Progenitor cell of endocrine pancreas (in vitro differentiated cells): ENCODE measurements around the gene RALGDS. TPM values are rescaled to one million over a fixed set of nuclear protein-coding genes. Genes with fewer than 3 reads are reported as not detected.
"Not testable (repeated sequence)": the region's sequence is repeated elsewhere in the genome, so short reads cannot be mapped to it uniquely, and the experiment has no call there.

ENCODE experiments used
- DNase-seq: peaks from one replicate; pipeline ENCODE4 v3.0.0; 2021; ENCODE audit warnings: low spot score; ENCODE audit not compliant: unreplicated experiment
- H3K27ac Mint-ChIP-seq: 2 replicates; pipeline ENCODE4 v1.8.0; 2021; ENCODE audit warnings: mild to moderate bottlenecking, moderate library complexity, mixed read lengths
- H3K27me3 Mint-ChIP-seq: 2 replicates; pipeline ENCODE4 v1.8.0; 2021; ENCODE audit warnings: mixed read lengths
- H3K36me3 Mint-ChIP-seq: 2 replicates; pipeline ENCODE4 v1.8.0; 2022; ENCODE audit warnings: mixed read lengths; ENCODE audit not compliant: insufficient read depth
- H3K4me1 Mint-ChIP-seq: 2 replicates; pipeline ENCODE4 v1.8.0; 2021; ENCODE audit warnings: low read depth, mixed read lengths
- H3K4me3 Mint-ChIP-seq: 2 replicates; pipeline ENCODE4 v1.8.0; 2021; ENCODE audit warnings: low read depth, mild to moderate bottlenecking, moderate library complexity, mixed read lengths
- H3K9me3 Mint-ChIP-seq: 2 replicates; pipeline ENCODE4 v1.8.0; 2021; ENCODE audit warnings: low read depth, mixed read lengths
- CTCF ChIP-seq: fragments of 200-600 bp; sonication (generic); IDR thresholded peaks from one replicate; pipeline ENCODE4 v1.5.0; 2021; ENCODE audit warnings: antibody characterized with exemption, mild to moderate bottlenecking; ENCODE audit not compliant: unreplicated experiment
- total RNA-seq: library from RNA; stranded (reverse); gene quantifications from 2 replicates; pipeline ENCODE4 v1.2.1, GENCODE V29; 2021

RALGDS gene
- total RNA-seq, 1 donor from 2014 or later, result 84.6 TPM

GRCh38 chr9:133087429-133088145 lies 33.5 kb downstream of the RALGDS start:
- no peaks in the 10 kb centered on the region for H3K36me3 Mint-ChIP-seq
- H3K4me1 Mint-ChIP-seq, result no peaks in the 10 kb centered on the region
- no peaks in the 10 kb centered on the region for H3K27me3 Mint-ChIP-seq
- H3K9me3 Mint-ChIP-seq, result no peaks in the 10 kb centered on the region
- no peak overlapping the region for H3K27ac Mint-ChIP-seq
- no peak for DNase-seq
- no peak for TF ChIP-seq CTCF
- no peak overlapping the region for H3K4me3 Mint-ChIP-seq

- Mint-ChIP-seq H3K4me3 (no peak overlapping the region), H3K9me3 (no peaks in the 10 kb centered on the region), H3K36me3 (no peaks in the 10 kb centered on the region), H3K27me3 (no peaks in the 10 kb centered on the region), H3K4me1 (no peaks in the 10 kb centered on the region), H3K27ac (no peak overlapping the region)
- TF ChIP-seq CTCF, result no peak
- DNase-seq, result no peak
Measured at GRCh38 chr9:133086894-133087293, 34.1 kb downstream of the RALGDS start.

GRCh38 chr9:133086212-133086860 lies 34.7 kb downstream of the RALGDS start:
- not testable (repeated sequence) for H3K4me1 Mint-ChIP-seq, DNase-seq, H3K4me3 Mint-ChIP-seq, H3K36me3 Mint-ChIP-seq, H3K27ac Mint-ChIP-seq, H3K27me3 Mint-ChIP-seq, H3K9me3 Mint-ChIP-seq

- not testable (repeated sequence) for DNase-seq, H3K4me3 Mint-ChIP-seq, H3K4me1 Mint-ChIP-seq, H3K27ac Mint-ChIP-seq, H3K36me3 Mint-ChIP-seq, H3K9me3 Mint-ChIP-seq
- H3K27me3 Mint-ChIP-seq, result peaks cover 11% of the 10 kb centered on the region
Measured at GRCh38 chr9:133083688-133084087, 37.4 kb downstream of the RALGDS start.

- H3K4me1 Mint-ChIP-seq, DNase-seq, H3K27ac Mint-ChIP-seq, H3K9me3 Mint-ChIP-seq, H3K36me3 Mint-ChIP-seq, H3K4me3 Mint-ChIP-seq: not testable (repeated sequence)
- peaks cover 16% of the 10 kb centered on the region for H3K27me3 Mint-ChIP-seq
Measured at GRCh38 chr9:133081957-133082644, 38.9 kb downstream of the RALGDS start.

- H3K9me3 Mint-ChIP-seq, DNase-seq, H3K36me3 Mint-ChIP-seq, H3K27ac Mint-ChIP-seq, H3K4me1 Mint-ChIP-seq, H3K4me3 Mint-ChIP-seq: not testable (repeated sequence)
- H3K27me3 Mint-ChIP-seq, result peaks cover 19% of the 10 kb centered on the region
Measured at GRCh38 chr9:133080786-133081779, 40.0 kb downstream of the RALGDS start.
